Loucy (cell line): ENCODE results near the gene SRSF4.

Experiments
- H2AFZ ChIP-seq: fragments of 200-600 bp; sonication (generic); 2 replicates; pipeline ENCODE4 v1.6.0; 2016; ENCODE audit warnings: antibody characterized with exemption, mild to moderate bottlenecking, low read length, moderate library complexity
- H3F3A ChIP-seq: fragments of 200-600 bp; 2 replicates; pipeline ENCODE4 v1.6.0; 2016; ENCODE audit warnings: antibody characterized with exemption, low read depth, mild to moderate bottlenecking
- H3K27me3 ChIP-seq: fragments of 200-600 bp; sonication (generic); 2 replicates; pipeline ENCODE4 v1.6.1; 2014; ENCODE audit warnings: low read length, mild to moderate bottlenecking; ENCODE audit not compliant: insufficient read depth, poor library complexity, severe bottlenecking
- H3K36me3 ChIP-seq: fragments of 200-600 bp; sonication (generic); 2 replicates; pipeline ENCODE4 v1.6.1; 2016; ENCODE audit warnings: low read length; ENCODE audit not compliant: insufficient read depth
- H3K4me1 ChIP-seq: fragments of 200-600 bp; sonication (generic); 2 replicates; pipeline ENCODE4 v1.5.1; 2014; ENCODE audit warnings: low read length, mild to moderate bottlenecking; ENCODE audit not compliant: insufficient read depth, poor library complexity, severe bottlenecking
- H3K4me2 ChIP-seq: fragments of 200-600 bp; sonication (generic); 2 replicates; pipeline ENCODE4 v1.6.0; 2014; ENCODE audit warnings: antibody characterized with exemption, low read length, low read depth, mild to moderate bottlenecking; ENCODE audit not compliant: poor library complexity, severe bottlenecking
- H3K4me3 ChIP-seq: fragments of 200-600 bp; sonication (generic); 2 replicates; pipeline ENCODE4 v1.5.1; 2014; ENCODE audit warnings: low read length, mild to moderate bottlenecking, mixed read lengths; ENCODE audit not compliant: poor library complexity, severe bottlenecking
- H3K79me2 ChIP-seq: fragments of 200-600 bp; sonication (generic); 2 replicates; pipeline ENCODE4 v1.6.1; 2014; ENCODE audit warnings: low read length; ENCODE audit not compliant: insufficient read depth
- H3K9ac ChIP-seq: fragments of 200-600 bp; sonication (generic); 2 replicates; pipeline ENCODE4 v1.6.0; 2014; ENCODE audit warnings: mild to moderate bottlenecking, low read depth, low read length, moderate library complexity; ENCODE audit not compliant: poor library complexity, severe bottlenecking
- H3K9me2 ChIP-seq: fragments of 200-600 bp; sonication (generic); replicated peaks from 2 replicates; pipeline ENCODE4 v1.6.1; 2016; ENCODE audit warnings: low read depth, low read length, mixed read lengths
- H3K9me3 ChIP-seq: fragments of 200-600 bp; sonication (generic); 2 replicates; pipeline ENCODE4 v1.6.1; 2014; ENCODE audit warnings: mild to moderate bottlenecking, antibody characterized with exemption, low read length, low read depth; ENCODE audit not compliant: insufficient read depth
- H4K20me1 ChIP-seq: fragments of 200-600 bp; sonication (generic); 2 replicates; pipeline ENCODE4 v1.6.0; 2014; ENCODE audit warnings: antibody characterized with exemption, low read length, mild to moderate bottlenecking; ENCODE audit not compliant: insufficient read depth, poor library complexity, severe bottlenecking
- CTCF ChIP-seq: fragments of 200-600 bp; sonication (generic); conservative IDR thresholded peaks from 2 replicates; pipeline ENCODE4 v1.5.1; 2014; ENCODE audit warnings: mild to moderate bottlenecking, antibody characterized with exemption, low read length
- EZH2phosphoT487 ChIP-seq: fragments of 200-600 bp; IDR thresholded peaks from 2 replicates; pipeline ENCODE4 v1.6.1; 2018; ENCODE audit warnings: antibody characterized with exemption, mild to moderate bottlenecking, moderate library complexity, borderline replicate concordance

Gene SRSF4

GRCh38 chr1:29179641-29180184 is 2.0 kb downstream of the SRSF4 start:
- H3K4me1 ChIP-seq = peaks cover 29% of the 10 kb centered on the region
- peaks cover 3% of the 10 kb centered on the region; the same call in 1 of the 2 replicates for H3K36me3 ChIP-seq
- H3K9ac ChIP-seq = peak overlapping the region; percentile 99
- no peaks in the 10 kb centered on the region for H3K27me3 ChIP-seq
- peaks cover 68% of the 10 kb centered on the region for H3K79me2 ChIP-seq
- 0 out of 2 replicates have a peak, but pooled peaks cover 7% of the 10 kb centered on the region for H3F3A ChIP-seq
- H4K20me1 ChIP-seq = peaks cover 61% of the 10 kb centered on the region
- no peak for TF ChIP-seq CTCF
- H2AFZ ChIP-seq = no peak overlapping the region
- peak overlapping the region; percentile 97 for H3K4me3 ChIP-seq
- no peaks in the 10 kb centered on the region for H3K9me3 ChIP-seq
- peak overlapping the region; percentile 92 for H3K4me2 ChIP-seq
- H3K9me2 ChIP-seq = no peaks in the 10 kb centered on the region

GRCh38 chr1:29177022-29177705 is 4.5 kb downstream of the SRSF4 start:
- Histone ChIP-seq H3K79me2 (peaks cover 94% of the 10 kb centered on the region), H3K9me2 (no peaks in the 10 kb centered on the region), H3K4me2 (peak overlapping the region; percentile 92), H4K20me1 (peaks cover 84% of the 10 kb centered on the region), H3F3A (0 out of 2 replicates have a peak, but pooled peaks cover 7% of the 10 kb centered on the region), H3K4me1 (peaks cover 34% of the 10 kb centered on the region), H3K4me3 (peak overlapping the region; percentile 97), H3K9me3 (no peaks in the 10 kb centered on the region), H3K27me3 (no peaks in the 10 kb centered on the region), H2AFZ (no peak overlapping the region), H3K36me3 (peaks cover 9% of the 10 kb centered on the region), H3K9ac (no peak overlapping the region)
- no peak for TF ChIP-seq EZH2phosphoT487
- TF ChIP-seq CTCF = no peak

GRCh38 chr1:29176576-29176975 is 5.1 kb downstream of the SRSF4 start:
- Histone ChIP-seq H3K9me3 (no peaks in the 10 kb centered on the region), H3K9ac (no peak overlapping the region), H3K9me2 (no peaks in the 10 kb centered on the region), H3K4me2 (peak overlapping the region; percentile 92), H3K36me3 (peaks cover 9% of the 10 kb centered on the region), H3K4me3 (peak overlapping the region; percentile 97), H3K4me1 (peaks cover 39% of the 10 kb centered on the region), H3F3A (0 out of 2 replicates have a peak, but pooled peaks cover 9% of the 10 kb centered on the region), H3K27me3 (no peaks in the 10 kb centered on the region), H3K79me2 (peaks cover 99% of the 10 kb centered on the region), H2AFZ (no peak overlapping the region), H4K20me1 (peaks cover 90% of the 10 kb centered on the region)
- no peak for TF ChIP-seq CTCF
- TF ChIP-seq EZH2phosphoT487 = no peak
